Stomach (tissue), 4 donors: Measurements from ENCODE around the gene SLC6A11.

Source experiments
- CTCF ChIP-seq, 7 experiments: fragments of 450-650 bp in 4 of 7; fragments of 200-600 bp in 3 of 7; sonication (generic) in 3 of 7; IDR thresholded peaks; one replicate each; pipeline ENCODE4 v1.5.1; 2016 to 2019; ENCODE audit warnings: antibody characterized with exemption in 7 of 7, control low read depth in 2 of 7, mild to moderate bottlenecking in 1 of 7
- EP300 ChIP-seq: sonication (generic); formaldehyde crosslinking; IDR thresholded peaks from one replicate; pipeline ENCODE4 v1.6.1; 2017; ENCODE audit warnings: antibody characterized with exemption
- POLR2A ChIP-seq, 4 donors: fragments of 450-650 bp; IDR thresholded peaks; one replicate each; pipeline ENCODE4 v1.6.1; 2016; ENCODE audit warnings: antibody characterized with exemption in 4 of 4, control low read depth in 2 of 4, mild to moderate bottlenecking in 1 of 4, moderate library complexity in 1 of 4
- POLR2AphosphoS5 ChIP-seq, 3 donors: sonication (generic); formaldehyde crosslinking; IDR thresholded peaks; one replicate each; pipeline ENCODE4 v1.6.1; 2016; ENCODE audit warnings: antibody characterized with exemption in 3 of 3

DNA sequence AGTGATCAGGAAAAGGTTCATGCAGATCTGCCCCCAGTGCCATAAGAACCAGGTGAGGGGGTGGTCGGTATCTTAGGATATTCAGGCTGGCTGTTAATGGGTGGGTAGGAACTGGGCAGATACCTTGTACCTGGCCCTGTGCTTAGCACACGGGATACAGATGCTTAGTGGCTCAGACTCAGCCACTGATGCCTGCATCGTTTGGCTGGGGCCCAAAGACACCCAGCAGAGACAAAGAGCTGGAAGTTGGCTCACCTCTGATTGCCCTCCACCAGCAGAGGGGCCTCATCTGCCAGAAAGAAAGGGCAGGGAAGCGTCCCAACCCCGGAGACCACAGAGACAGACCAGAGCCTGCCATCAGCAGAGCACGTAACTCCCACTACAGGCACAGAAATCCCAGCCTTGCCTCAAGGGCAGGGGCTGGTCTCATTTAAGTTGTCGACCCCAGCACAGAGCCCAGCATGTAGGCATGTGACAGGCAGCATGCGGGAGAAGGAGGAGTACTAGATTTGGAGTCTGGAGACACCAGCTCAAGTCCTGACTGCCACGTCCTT is 112.5 kb downstream of the SLC6A11 start:
- no peak for TF ChIP-seq CTCF (IDR thresholded peaks at IDR 0.05)
- no peak for TF ChIP-seq POLR2A (IDR thresholded peaks at IDR 0.05)
- no peak for TF ChIP-seq POLR2AphosphoS5 (IDR thresholded peaks at IDR 0.05)
- no peak for TF ChIP-seq EP300
